GM21529 (cell line): ENCODE results near the gene EPHB3.

Experiments
- ATAC-seq: cut with Tn5 transposase; IDR thresholded peaks from one replicate; pipeline ENCODE4 v1.9.1; 2021; ENCODE audit not compliant: unreplicated experiment

The EPHB3 gene

GRCh38 chr3:184578822-184579221 is 17.2 kb downstream of the EPHB3 start:
- no peak for ATAC-seq

GRCh38 chr3:184579513-184579912 is 17.9 kb downstream of the EPHB3 start:
- no peak for ATAC-seq

- no peak for ATAC-seq
Measured at GRCh38 chr3:184580376-184580775, 18.8 kb downstream of the EPHB3 start.

GRCh38 chr3:184581331-184581855 is 19.8 kb downstream of the EPHB3 start:
- ATAC-seq, result no peak

- ATAC-seq, result no peak
Measured at GRCh38 chr3:184582646-184583577, 21.3 kb downstream of the EPHB3 start.

GRCh38 chr3:184583578-184584451 is 22.2 kb downstream of the EPHB3 start:
- ATAC-seq, result no peak

- ATAC-seq, result no peak
Measured at GRCh38 chr3:184584464-184584891, 22.9 kb downstream of the EPHB3 start.

GRCh38 chr3:184585545-184585944 is 24.0 kb downstream of the EPHB3 start:
- ATAC-seq, result no peak

GRCh38 chr3:184586851-184587250 is 25.3 kb downstream of the EPHB3 start:
- ATAC-seq, result no peak

- no peak for ATAC-seq
Measured at GRCh38 chr3:184588776-184589175, 27.2 kb downstream of the EPHB3 start.

GRCh38 chr3:184590795-184591194 is 29.2 kb downstream of the EPHB3 start:
- ATAC-seq, result no peak

GRCh38 chr3:184591789-184592188 is 30.2 kb downstream of the EPHB3 start:
- no peak for ATAC-seq

- ATAC-seq, result no peak
Measured at GRCh38 chr3:184592371-184593219, 31.0 kb downstream of the EPHB3 start.

- no peak for ATAC-seq
Measured at GRCh38 chr3:184593220-184593927, 31.8 kb downstream of the EPHB3 start.

- ATAC-seq, result no peak
Measured at GRCh38 chr3:184593928-184594303, 32.3 kb downstream of the EPHB3 start.

GRCh38 chr3:184594371-184595001 is 32.9 kb downstream of the EPHB3 start:
- ATAC-seq, result no peak

- no peak for ATAC-seq
Measured at GRCh38 chr3:184595726-184596125, 34.1 kb downstream of the EPHB3 start.

- ATAC-seq, result no peak
Measured at GRCh38 chr3:184596233-184596632, 34.6 kb downstream of the EPHB3 start.

GRCh38 chr3:184596886-184597575 is 35.4 kb downstream of the EPHB3 start:
- no peak for ATAC-seq
